K562 (cell line): ENCODE measurements around the gene MATCAP1. TPM values are rescaled to one million over a fixed set of nuclear protein-coding genes. Genes with fewer than 3 reads are reported as not detected.

ENCODE experiments used
- GTF2B ChIP-seq: IDR thresholded peaks from 2 replicates; pipeline ENCODE4 v1.6.1; 2011; ENCODE audit not compliant: insufficient read length; ENCODE audit errors: extremely low read depth
- JUNB ChIP-seq: fragments of 450-650 bp; formaldehyde crosslinking; conservative IDR thresholded peaks from 2 replicates; pipeline ENCODE4 v1.4.0; 2020; ENCODE audit warnings: mild to moderate bottlenecking
- SRSF9 ChIP-seq: fragments of 200-400 bp; formaldehyde crosslinking; IDR thresholded peaks from 2 replicates; pipeline ENCODE4 v1.6.1; 2017; ENCODE audit warnings: low read depth, low read length, borderline replicate concordance
- ZBTB33 ChIP-seq: sonication (generic); formaldehyde crosslinking; IDR thresholded peaks from 2 replicates; pipeline ENCODE4 v1.8.1; 2023; ENCODE audit warnings: mild to moderate bottlenecking, missing genetic modification reagents
- ZBTB7A ChIP-seq: IDR thresholded peaks from 2 replicates; pipeline ENCODE4 v1.6.1; 2011; ENCODE audit warnings: low read depth, mild to moderate bottlenecking, low read length, moderate library complexity, borderline replicate concordance; ENCODE audit not compliant: control insufficient read depth
- ZNF324 ChIP-seq: fragments of 250-450 bp; sonication (Bioruptor Pico); IDR thresholded peaks from 2 replicates; pipeline ENCODE4 v1.4.0; 2020; ENCODE audit warnings: mild to moderate bottlenecking
- ZNF41 ChIP-seq: fragments of 250-450 bp; sonication (Bioruptor Pico); conservative IDR thresholded peaks from 2 replicates; pipeline ENCODE4 v1.4.0; 2020; ENCODE audit warnings: mild to moderate bottlenecking
- ZNF644 ChIP-seq: fragments of 200-800 bp; sonication (Bioruptor generic); IDR thresholded peaks from 2 replicates; pipeline ENCODE4 v1.6.1; 2016; ENCODE audit warnings: low read depth, missing genetic modification characterization, missing compliant biosample characterization
- ZSCAN32 ChIP-seq: fragments of 450-650 bp; formaldehyde crosslinking; IDR thresholded peaks from 2 replicates; pipeline ENCODE4 v1.4.0; 2020; ENCODE audit warnings: mild to moderate bottlenecking, moderate library complexity
- polyA plus RNA-seq, 8 experiments: library from polyadenylated mRNA; depleted of rRNA in 4 of 8; stranded (reverse) in 5 of 8; unstranded in 3 of 8; fragments of >200 nt; fragmentation: Nextera tagmentation in 2 of 8; fragmentation: Illumina TruSeq in 1 of 8; extraction: Ambion mirVana in 2 of 8; extraction: Trizol in 1 of 8; gene quantifications; 2 replicates each; pipeline versions ENCODE4 v1.2.1 to v1.2.3, GENCODE V29; 2011 to 2014; ENCODE audit warnings: inconsistent platforms in 1 of 8, missing spikeins in 1 of 8
- total RNA-seq, 7 experiments: library from RNA; depleted of rRNA in 6 of 7; stranded (reverse); fragments of >200 nt in 6 of 7; fragmentation: Illumina TruSeq in 2 of 7; extraction: Trizol in 2 of 7; gene quantifications; 2 replicates each; pipeline versions ENCODE4 v1.2.1 to v1.2.3, GENCODE V29; 2011 to 2021; ENCODE audit warnings: low replicate concordance in 1 of 7

The MATCAP1 gene
- total and polyA plus RNA-seq, 9 of the 15 experiments (the other 6 are each of a cell fraction or from before 2014, with no cell fraction given): 3.4 to 20.5 (median 10.3) TPM

GRCh38 chr16:67150047-67150832 is 33.5 kb downstream of the MATCAP1 start (continued):
- TF ChIP-seq ZBTB7A: 0 out of 2 replicates have a peak, but pooled peaks have one; percentile 40
- TF ChIP-seq SRSF9: no peak
- no peak for TF ChIP-seq ZNF644 (tag)
- TF ChIP-seq ZNF324: no peak
- TF ChIP-seq ZNF41 (CRISPR knock-in tag): no peak
- TF ChIP-seq ZSCAN32 (CRISPR knock-in tag): no peak
- TF ChIP-seq ZBTB33 (CRISPR knock-in tag): peak; percentile 82; the same call in 1 of the 2 replicates
- no peak for TF ChIP-seq GTF2B
- TF ChIP-seq JUNB: no peak
